GM18873 (cell line): ENCODE data around the gene PAPSS2.
"Not testable (repeated sequence)": the region's sequence is repeated elsewhere in the genome, so short reads cannot be mapped to it uniquely, and the experiment has no call there.

ENCODE experiments used
- ATAC-seq: cut with Tn5 transposase; IDR thresholded peaks from one replicate; pipeline ENCODE4 v1.9.1; 2021; ENCODE audit warnings: mild to moderate bottlenecking, moderate library complexity, moderate number of reproducible peaks; ENCODE audit not compliant: unreplicated experiment, low FRiP score

Gene PAPSS2

GRCh38 chr10:87700031-87700796 lies 40.5 kb downstream of the PAPSS2 start:
- ATAC-seq = no peak

GRCh38 chr10:87702260-87702972 lies 42.7 kb downstream of the PAPSS2 start:
- no peak for ATAC-seq

GRCh38 chr10:87702973-87703294 lies 43.3 kb downstream of the PAPSS2 start:
- ATAC-seq = no peak

GRCh38 chr10:87703771-87704170 lies 44.1 kb downstream of the PAPSS2 start:
- no peak for ATAC-seq

- no peak for ATAC-seq
Observed at GRCh38 chr10:87705339-87705738, 45.7 kb downstream of the PAPSS2 start.

GRCh38 chr10:87706731-87707130 lies 47.1 kb downstream of the PAPSS2 start:
- ATAC-seq = no peak

- ATAC-seq = no peak
Observed at GRCh38 chr10:87707254-87707653, 47.6 kb downstream of the PAPSS2 start.

GRCh38 chr10:87712913-87713616 lies 53.4 kb downstream of the PAPSS2 start:
- no peak for ATAC-seq

- ATAC-seq = no peak
Observed at GRCh38 chr10:87713707-87714106, 54.0 kb downstream of the PAPSS2 start.

GRCh38 chr10:87715552-87716347 lies 56.1 kb downstream of the PAPSS2 start:
- ATAC-seq = no peak

- ATAC-seq = no peak
Observed at GRCh38 chr10:87716348-87716670, 56.6 kb downstream of the PAPSS2 start.

GRCh38 chr10:87720665-87721064 lies 61.0 kb downstream of the PAPSS2 start:
- ATAC-seq = no peak

GRCh38 chr10:87721781-87722180 lies 62.1 kb downstream of the PAPSS2 start:
- ATAC-seq = no peak

GRCh38 chr10:87722716-87723115 lies 63.0 kb downstream of the PAPSS2 start:
- ATAC-seq = no peak

GRCh38 chr10:87723500-87723899 lies 63.8 kb downstream of the PAPSS2 start:
- ATAC-seq = no peak

GRCh38 chr10:87724789-87725188 lies 65.1 kb downstream of the PAPSS2 start:
- ATAC-seq = no peak

GRCh38 chr10:87729940-87730339 lies 70.3 kb downstream of the PAPSS2 start:
- ATAC-seq = no peak

- ATAC-seq = no peak
Observed at GRCh38 chr10:87733081-87733480, 73.4 kb downstream of the PAPSS2 start.

- ATAC-seq = no peak
Observed at GRCh38 chr10:87734987-87735827, 75.5 kb downstream of the PAPSS2 start.

GRCh38 chr10:87738253-87738652 lies 78.6 kb downstream of the PAPSS2 start:
- ATAC-seq = not testable (repeated sequence)
